Glutamatergic neuron (in vitro differentiated cells): Measurements from ENCODE around the gene ANTKMT. TPM values are rescaled to one million over a fixed set of nuclear protein-coding genes. Genes with fewer than 3 reads are reported as not detected.

Experiments
- DNase-seq: peaks from one replicate; pipeline ENCODE4 v3.0.0; 2022
- H3K27ac Mint-ChIP-seq: one replicate; pipeline ENCODE4 v1.8.0; 2020; ENCODE audit warnings: mild to moderate bottlenecking, mixed read lengths, inconsistent platforms; ENCODE audit not compliant: unreplicated experiment
- H3K27me3 Mint-ChIP-seq: one replicate; pipeline ENCODE4 v1.8.0; 2020; ENCODE audit warnings: mild to moderate bottlenecking, moderate library complexity, mixed read lengths, inconsistent platforms; ENCODE audit not compliant: unreplicated experiment
- H3K36me3 Mint-ChIP-seq: one replicate; pipeline ENCODE4 v1.8.0; 2020; ENCODE audit warnings: mild to moderate bottlenecking, mixed read lengths, inconsistent platforms; ENCODE audit not compliant: unreplicated experiment
- H3K4me1 Mint-ChIP-seq: one replicate; pipeline ENCODE4 v1.8.0; 2020; ENCODE audit warnings: mild to moderate bottlenecking, low read depth, mixed read lengths, inconsistent platforms; ENCODE audit not compliant: unreplicated experiment
- H3K4me3 Mint-ChIP-seq: one replicate; pipeline ENCODE4 v1.8.0; 2020; ENCODE audit warnings: mild to moderate bottlenecking, mixed read lengths, inconsistent platforms; ENCODE audit not compliant: unreplicated experiment
- H3K9me3 Mint-ChIP-seq: one replicate; pipeline ENCODE4 v1.8.0; 2020; ENCODE audit warnings: mild to moderate bottlenecking, moderate library complexity, mixed read lengths, inconsistent platforms; ENCODE audit not compliant: unreplicated experiment
- total RNA-seq: library from RNA; stranded (reverse); fragmentation: NEBNext Ultra II Directional; extraction: Animal tissue kit (Norgen Biotek cat#: 25700); gene quantifications from one replicate; pipeline ENCODE4 v1.2.1, GENCODE V29; 2021; ENCODE audit not compliant: unreplicated experiment
- TF ChIP-seq, protein P1 (sequence below): fragments of 200-600 bp; sonication (generic); IDR thresholded peaks from one replicate; pipeline ENCODE4 v1.5.0; 2021; ENCODE audit not compliant: partially characterized antibody, unreplicated experiment

The ANTKMT gene
- total RNA-seq, 1 donor from 2014 or later, result 61.1 TPM

DNA sequence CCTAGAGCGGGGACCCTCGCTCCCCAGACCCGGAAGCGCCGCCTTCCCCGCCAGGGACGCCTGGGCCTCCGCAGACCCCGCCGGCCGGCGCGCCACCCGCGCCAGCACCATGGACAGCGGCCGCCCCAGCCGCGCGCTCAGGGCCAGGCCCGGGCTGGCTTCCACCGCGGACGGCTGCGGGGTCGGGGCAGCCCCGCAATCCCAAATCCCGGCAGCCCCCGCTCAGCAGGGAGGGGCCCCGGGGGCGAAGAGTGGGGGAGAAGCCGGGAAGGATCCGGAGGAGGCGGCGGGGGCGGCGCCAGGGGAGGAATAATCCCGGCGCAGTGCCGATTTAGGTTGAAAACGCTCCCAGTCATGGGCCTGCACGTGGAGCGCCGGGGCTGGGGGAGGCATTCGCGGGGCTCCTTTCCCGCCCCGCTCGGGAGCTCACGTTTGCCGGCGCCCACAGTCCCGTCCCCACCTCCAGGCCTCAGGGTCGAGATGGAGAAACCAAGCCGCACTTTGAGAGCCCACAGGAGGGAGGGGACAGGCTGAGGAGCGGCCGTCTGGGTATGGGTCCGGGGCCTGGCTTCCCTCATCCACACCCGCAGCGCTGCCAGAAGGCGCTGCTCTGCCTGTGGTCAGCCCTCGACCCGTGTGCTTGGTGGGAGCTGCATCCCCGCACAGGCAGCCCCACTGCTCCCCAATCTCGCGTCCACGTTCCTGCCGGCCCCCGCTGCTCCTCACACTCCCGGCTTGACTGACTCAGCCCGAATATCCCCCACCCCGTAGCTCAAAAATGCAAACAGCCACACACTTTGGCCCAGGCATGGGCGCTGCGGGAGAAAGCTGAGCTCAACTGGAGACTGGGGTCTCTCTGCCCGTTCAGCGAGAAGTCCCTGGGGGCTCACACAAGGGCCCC is 20.0 kb upstream of the ANTKMT start:
- H3K27ac Mint-ChIP-seq, result no peak overlapping the region
- DNase-seq, result no peak
- TF ChIP-seq, protein P1, sequence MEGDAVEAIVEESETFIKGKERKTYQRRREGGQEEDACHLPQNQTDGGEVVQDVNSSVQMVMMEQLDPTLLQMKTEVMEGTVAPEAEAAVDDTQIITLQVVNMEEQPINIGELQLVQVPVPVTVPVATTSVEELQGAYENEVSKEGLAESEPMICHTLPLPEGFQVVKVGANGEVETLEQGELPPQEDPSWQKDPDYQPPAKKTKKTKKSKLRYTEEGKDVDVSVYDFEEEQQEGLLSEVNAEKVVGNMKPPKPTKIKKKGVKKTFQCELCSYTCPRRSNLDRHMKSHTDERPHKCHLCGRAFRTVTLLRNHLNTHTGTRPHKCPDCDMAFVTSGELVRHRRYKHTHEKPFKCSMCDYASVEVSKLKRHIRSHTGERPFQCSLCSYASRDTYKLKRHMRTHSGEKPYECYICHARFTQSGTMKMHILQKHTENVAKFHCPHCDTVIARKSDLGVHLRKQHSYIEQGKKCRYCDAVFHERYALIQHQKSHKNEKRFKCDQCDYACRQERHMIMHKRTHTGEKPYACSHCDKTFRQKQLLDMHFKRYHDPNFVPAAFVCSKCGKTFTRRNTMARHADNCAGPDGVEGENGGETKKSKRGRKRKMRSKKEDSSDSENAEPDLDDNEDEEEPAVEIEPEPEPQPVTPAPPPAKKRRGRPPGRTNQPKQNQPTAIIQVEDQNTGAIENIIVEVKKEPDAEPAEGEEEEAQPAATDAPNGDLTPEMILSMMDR, result no peak
- peaks cover 4% of the 10 kb centered on the region for H3K9me3 Mint-ChIP-seq
- H3K4me1 Mint-ChIP-seq, result peaks cover 11% of the 10 kb centered on the region
- H3K4me3 Mint-ChIP-seq, result peak overlapping the region; percentile 71
- peaks cover 18% of the 10 kb centered on the region for H3K27me3 Mint-ChIP-seq
- H3K36me3 Mint-ChIP-seq, result no peaks in the 10 kb centered on the region

DNA sequence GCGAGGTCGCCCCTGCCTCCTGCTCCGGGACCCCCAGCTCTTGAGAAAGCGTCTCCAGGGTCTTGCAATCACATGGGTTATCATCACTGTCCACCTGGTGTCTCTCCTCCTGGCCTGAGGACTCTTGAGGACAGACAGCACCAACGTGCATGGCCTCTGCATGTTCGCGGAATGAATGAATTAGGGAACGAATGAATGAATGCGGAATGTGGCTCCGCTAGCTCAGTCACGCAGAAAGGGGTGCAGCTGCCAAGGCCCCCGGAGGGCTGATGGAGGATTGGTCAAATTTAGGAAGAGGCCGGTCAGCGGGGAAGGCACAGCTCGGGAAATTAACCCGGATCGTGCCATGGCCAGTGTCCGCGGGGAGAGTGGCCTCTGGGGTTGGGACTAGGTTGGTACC is 18.6 kb upstream of the ANTKMT start:
- H3K27ac Mint-ChIP-seq, result no peak overlapping the region
- TF ChIP-seq, protein P1, result no peak
- peak overlapping the region; percentile 81 for H3K4me3 Mint-ChIP-seq
- H3K9me3 Mint-ChIP-seq, result peaks cover 8% of the 10 kb centered on the region
- peaks cover 12% of the 10 kb centered on the region for H3K27me3 Mint-ChIP-seq
- no peak for DNase-seq
- H3K36me3 Mint-ChIP-seq, result no peaks in the 10 kb centered on the region
- peaks cover 11% of the 10 kb centered on the region for H3K4me1 Mint-ChIP-seq

DNA sequence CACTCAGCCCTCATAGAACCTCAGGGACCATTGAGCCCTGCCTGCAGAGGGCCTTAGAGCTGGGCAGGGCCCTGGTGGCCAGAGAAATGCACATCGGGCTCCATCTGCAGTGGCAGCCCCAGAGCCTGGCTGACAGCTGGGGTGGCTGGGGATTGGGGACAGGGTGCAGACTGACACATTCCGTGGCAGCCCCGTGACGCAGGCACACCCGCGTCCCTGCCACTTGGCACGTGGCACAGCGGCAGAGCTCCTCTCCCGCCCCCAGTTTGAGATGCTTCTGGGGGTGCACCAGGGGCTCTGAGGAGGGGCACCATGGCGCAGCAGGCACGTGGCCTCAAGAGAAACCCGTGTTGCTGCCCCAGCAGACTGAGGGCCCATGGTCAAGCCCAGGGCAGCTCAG is 17.5 kb upstream of the ANTKMT start:
- no peak for DNase-seq
- Mint-ChIP-seq H3K4me1 (peaks cover 13% of the 10 kb centered on the region), H3K27ac (no peak overlapping the region), H3K36me3 (no peaks in the 10 kb centered on the region), H3K27me3 (peaks cover 15% of the 10 kb centered on the region), H3K4me3 (peak overlapping the region; percentile 76), H3K9me3 (peaks cover 14% of the 10 kb centered on the region)
- TF ChIP-seq, protein P1, result no peak

DNA sequence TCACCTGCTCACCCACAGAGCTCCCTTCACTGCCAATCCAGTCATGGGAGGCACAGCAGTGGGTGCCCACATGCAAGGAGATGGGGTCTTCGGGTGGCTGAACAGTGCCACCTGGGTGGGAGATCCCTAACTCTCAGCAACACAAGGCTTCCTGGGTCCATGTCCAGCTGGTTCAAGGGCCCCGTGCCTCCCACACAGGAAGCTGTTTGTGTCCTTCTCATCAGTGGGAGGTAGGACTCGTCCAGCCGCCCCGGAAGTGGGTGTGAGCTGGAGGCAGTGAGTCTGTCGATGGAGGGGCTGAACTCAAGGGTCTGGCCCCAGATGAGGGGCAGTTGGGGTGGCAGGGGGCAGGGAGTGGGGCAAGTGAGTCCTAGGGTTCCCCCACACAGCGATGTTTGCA is 16.9 kb upstream of the ANTKMT start:
- H3K27ac Mint-ChIP-seq, result no peak overlapping the region
- peaks cover 14% of the 10 kb centered on the region for H3K9me3 Mint-ChIP-seq
- H3K27me3 Mint-ChIP-seq, result peaks cover 18% of the 10 kb centered on the region
- H3K36me3 Mint-ChIP-seq, result no peaks in the 10 kb centered on the region
- no peak for DNase-seq
- H3K4me1 Mint-ChIP-seq, result peaks cover 18% of the 10 kb centered on the region
- TF ChIP-seq, protein P1, result no peak
- H3K4me3 Mint-ChIP-seq, result peak overlapping the region; percentile 87

DNA sequence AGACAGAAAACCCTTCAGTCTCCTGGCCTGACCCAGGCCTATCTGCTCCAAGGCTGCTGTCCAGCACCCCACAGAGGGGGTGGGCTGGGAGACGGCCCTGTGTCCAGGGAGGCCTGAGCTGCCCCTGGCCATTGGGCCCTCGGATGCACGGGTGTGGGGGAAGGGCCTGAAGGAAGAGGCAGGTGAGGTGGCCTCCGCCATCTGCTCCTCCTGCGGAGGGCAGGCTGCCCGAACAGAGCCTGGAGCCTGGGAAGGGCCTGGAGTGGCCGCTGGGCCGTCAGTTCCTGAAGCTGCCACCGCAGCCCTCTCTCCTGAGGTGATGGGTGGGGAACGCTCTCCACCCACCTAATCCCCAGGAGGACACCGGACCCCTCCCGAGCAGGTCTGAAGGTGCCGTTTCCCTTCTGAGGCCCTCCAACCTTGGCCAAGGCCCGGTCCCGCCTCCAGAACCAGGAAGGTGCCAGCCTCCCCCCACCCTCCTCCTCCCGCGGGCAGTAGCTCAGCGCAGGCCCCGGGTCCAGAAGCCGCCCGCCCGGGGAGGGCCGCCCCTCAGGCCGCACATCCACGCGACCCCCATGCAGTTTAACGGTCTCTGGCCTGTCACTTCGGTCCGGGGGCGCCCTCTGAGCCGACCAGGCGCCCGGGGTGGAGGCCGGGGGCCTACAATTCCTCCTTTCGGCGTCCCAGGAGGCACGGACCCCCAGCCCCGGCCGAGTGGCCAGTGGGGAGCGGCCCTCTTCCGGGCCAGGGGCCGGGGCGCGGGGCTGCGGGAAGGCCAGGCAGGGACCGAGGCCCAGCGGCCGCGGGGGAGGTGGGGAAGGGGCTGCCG is 16.2 kb upstream of the ANTKMT start:
- H3K4me3 Mint-ChIP-seq, result peak overlapping the region; percentile 87
- H3K36me3 Mint-ChIP-seq, result no peaks in the 10 kb centered on the region
- H3K4me1 Mint-ChIP-seq, result peaks cover 23% of the 10 kb centered on the region
- H3K27ac Mint-ChIP-seq, result peak overlapping the region; percentile 8
- peaks cover 14% of the 10 kb centered on the region for H3K9me3 Mint-ChIP-seq
- DNase-seq, result no peak
- TF ChIP-seq, protein P1, result no peak
- peaks cover 22% of the 10 kb centered on the region for H3K27me3 Mint-ChIP-seq
